A549 treated with GW870086 at 1 μM for 4 hours (cell line): ENCODE measurements around the gene LPAR4. TPM values are rescaled to one million over a fixed set of nuclear protein-coding genes. Genes with fewer than 3 reads are reported as not detected.

Experiments
- total RNA-seq: library from RNA; stranded (reverse); fragments of 200-300 nt; extraction: Qiagen RNA extraction; gene quantifications from 5 replicates; pipeline ENCODE4 v1.2.3, GENCODE V29; 2022; ENCODE audit warnings: low read depth

LPAR4 gene
- total RNA-seq = not detected in 5 replicates

GRCh38 chrX:78747489-78747888, at the start of gene LPAR4:
TSS of gene LPAR4 (plus strand) at chrX:78747720. CDS start at chrX:78754870, 7,150 bp downstream.

Other genes starting within 250 kb of the LPAR4 start
- 0.05 to 0.13 TPM (median 0.08 TPM) in 4 of 5 replicates, not detected in the other for gene RTL3, start 88.4 kb upstream of the LPAR4 start, total RNA-seq
- gene P2RY10, start 197.7 kb downstream of the LPAR4 start, total RNA-seq = not detected in 5 replicates